IMR-90 (cell line): Measurements from ENCODE around the gene TCF12.

ENCODE experiments used
- BHLHE40 ChIP-seq: fragments of 150-350 bp; IDR thresholded peaks from 2 replicates; pipeline ENCODE4 v1.6.1; 2016; ENCODE audit warnings: mild to moderate bottlenecking, low read depth, low read length
- CEBPB ChIP-seq: IDR thresholded peaks from 2 replicates; pipeline ENCODE4 v1.6.1; 2012; ENCODE audit warnings: low read depth, low read length, improper control_type of control experiment
- CTCF ChIP-seq: conservative IDR thresholded peaks from 2 replicates; pipeline ENCODE4 v1.5.1; 2012; ENCODE audit warnings: mild to moderate bottlenecking, low read depth, low read length, improper control_type of control experiment
- FOS ChIP-seq: fragments of 150-350 bp; IDR thresholded peaks from 2 replicates; pipeline ENCODE4 v1.6.1; 2016; ENCODE audit warnings: low read depth, low read length
- MAFK ChIP-seq: IDR thresholded peaks from 2 replicates; pipeline ENCODE4 v1.6.1; 2012; ENCODE audit warnings: low read depth, low read length, improper control_type of control experiment
- MAZ ChIP-seq: IDR thresholded peaks from 2 replicates; pipeline ENCODE4 v1.6.1; 2012; ENCODE audit warnings: low read depth, mild to moderate bottlenecking, low read length, improper control_type of control experiment, moderate library complexity, borderline replicate concordance
- MXI1 ChIP-seq: IDR thresholded peaks from 2 replicates; pipeline ENCODE4 v1.6.1; 2012; ENCODE audit warnings: low read depth, mild to moderate bottlenecking, low read length, moderate library complexity, borderline replicate concordance
- NFE2L2 ChIP-seq: fragments of 150-350 bp; IDR thresholded peaks from 2 replicates; pipeline ENCODE4 v1.6.1; 2016; ENCODE audit warnings: low read depth, mild to moderate bottlenecking, low read length
- POLR2A ChIP-seq: IDR thresholded peaks from 2 replicates; pipeline ENCODE4 v1.6.1; 2012; ENCODE audit warnings: mild to moderate bottlenecking, low read depth, low read length
- RFX5 ChIP-seq: IDR thresholded peaks from 2 replicates; pipeline ENCODE4 v1.8.0; 2012; ENCODE audit warnings: low read depth, mild to moderate bottlenecking, low read length, moderate library complexity
- SMC3 ChIP-seq: fragments of 150-350 bp; IDR thresholded peaks from 2 replicates; pipeline ENCODE4 v1.6.1; 2016; ENCODE audit warnings: low read depth, mild to moderate bottlenecking, antibody characterized with exemption, low read length, moderate library complexity
- USF2 ChIP-seq: fragments of 150-350 bp; IDR thresholded peaks from 2 replicates; pipeline ENCODE4 v1.6.1; 2017; ENCODE audit warnings: mild to moderate bottlenecking, antibody characterized with exemption, low read length, low read depth

- TF ChIP-seq POLR2A, result no peak
- no peak for TF ChIP-seq CTCF
- no peak for TF ChIP-seq USF2
- TF ChIP-seq SMC3, result no peak
- TF ChIP-seq MAZ, result no peak
- TF ChIP-seq BHLHE40, result no peak
- TF ChIP-seq CEBPB, result peak; percentile 91
- TF ChIP-seq FOS, result peak; percentile 5; the same call in 1 of the 2 replicates
- no peak for TF ChIP-seq NFE2L2
- TF ChIP-seq MXI1, result no peak
- TF ChIP-seq MAFK, result no peak
- TF ChIP-seq RFX5, result no peak
These were observed 278.4 kb downstream of the TCF12 start for GRCh38 chr15:57196865-57197264.
